Measurements from ENCODE around the gene NR3C1.
A peak's percentile ranks its signal among the peaks of the same experiment; 100 is the strongest.

NR3C1 gene

GRCh38 chr5:143426437-143426991 lies 23.0 kb upstream of the NR3C1 start:
- no peak for DNase-seq (ENCODE audit: low read depth, low spot score)

DNA sequence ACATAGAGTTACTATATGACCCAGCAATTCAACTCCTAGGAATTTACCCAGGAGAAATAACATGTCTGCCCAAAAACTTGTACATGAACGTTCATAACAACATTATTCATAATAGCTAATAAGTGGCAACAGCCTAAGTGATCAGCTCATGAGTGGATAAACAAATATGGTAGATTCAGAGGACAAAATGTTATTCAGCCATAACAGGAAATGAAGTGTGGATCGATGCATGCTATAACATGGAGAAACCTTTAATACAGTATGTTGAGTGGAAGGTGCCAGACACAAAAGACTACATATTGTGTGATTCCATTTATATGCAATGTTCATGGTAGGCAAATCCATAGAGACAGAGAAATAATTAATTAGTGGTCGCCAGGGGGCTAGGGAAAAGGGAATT lies 22.3 kb upstream of the NR3C1 start:
- no peak for DNase-seq (ENCODE audit: low read depth, low spot score)

GRCh38 chr5:143418140-143418866 lies 14.8 kb upstream of the NR3C1 start:
- DNase-seq (ENCODE audit: low read depth, low spot score) = no peak

DNA sequence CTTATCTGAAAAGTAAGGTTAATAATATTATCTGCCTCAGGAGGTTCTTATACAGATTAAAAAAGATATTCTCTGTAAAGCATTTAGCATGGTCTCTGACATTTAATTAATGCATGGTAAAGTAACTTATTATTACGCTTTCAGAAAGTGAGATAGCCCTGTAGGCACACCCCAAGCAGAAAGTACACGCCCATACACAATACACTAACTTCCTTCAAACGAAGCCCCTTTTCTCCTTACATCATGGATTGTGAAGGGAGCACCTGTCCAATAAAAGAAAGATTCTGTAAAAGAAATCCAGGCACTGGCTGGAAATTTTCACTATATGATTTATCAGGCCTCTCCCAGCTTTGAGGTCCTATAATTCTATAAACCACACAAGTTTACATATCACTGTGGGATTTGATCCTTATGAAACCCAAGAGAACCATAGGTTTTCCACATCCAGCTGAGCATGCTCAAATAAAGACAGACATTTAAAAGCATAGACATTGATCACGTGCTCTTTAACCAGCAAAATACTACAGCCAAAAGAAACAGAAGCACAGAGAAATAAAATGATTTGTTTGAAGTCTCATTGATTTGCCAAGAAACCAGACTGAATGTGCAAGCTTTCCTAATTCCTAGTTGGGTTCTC lies 14.1 kb upstream of the NR3C1 start:
- no peak for DNase-seq (ENCODE audit: low read depth, low spot score)

DNA sequence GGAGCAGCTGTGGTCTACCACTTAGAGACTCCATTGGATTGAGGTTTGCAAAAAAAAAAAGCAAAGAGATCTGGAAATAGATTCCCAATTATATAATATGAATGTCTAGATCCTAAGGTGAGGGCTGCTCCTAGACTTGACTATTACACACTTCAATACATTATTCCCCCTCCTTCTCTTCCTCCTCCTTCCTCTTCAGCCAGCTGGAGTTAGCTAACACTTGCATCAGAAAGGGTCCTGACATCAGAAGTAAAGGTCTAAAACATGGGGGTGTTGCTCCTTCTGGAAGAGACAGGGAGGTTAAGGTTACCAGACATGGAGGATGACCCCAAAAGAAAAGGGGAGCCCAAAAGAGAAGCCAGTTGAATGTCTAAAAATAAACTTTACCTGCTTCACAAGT lies 12.9 kb upstream of the NR3C1 start:
- no peak for DNase-seq (ENCODE audit: low read depth, low spot score)

- DNase-seq (ENCODE audit: low read depth, low spot score) = no peak
These were observed 10.6 kb upstream of the NR3C1 start for GRCh38 chr5:143413958-143414669.

GRCh38 chr5:143412661-143413342 lies 9.3 kb upstream of the NR3C1 start:
- DNase-seq (ENCODE audit: low read depth, low spot score) = no peak

DNA sequence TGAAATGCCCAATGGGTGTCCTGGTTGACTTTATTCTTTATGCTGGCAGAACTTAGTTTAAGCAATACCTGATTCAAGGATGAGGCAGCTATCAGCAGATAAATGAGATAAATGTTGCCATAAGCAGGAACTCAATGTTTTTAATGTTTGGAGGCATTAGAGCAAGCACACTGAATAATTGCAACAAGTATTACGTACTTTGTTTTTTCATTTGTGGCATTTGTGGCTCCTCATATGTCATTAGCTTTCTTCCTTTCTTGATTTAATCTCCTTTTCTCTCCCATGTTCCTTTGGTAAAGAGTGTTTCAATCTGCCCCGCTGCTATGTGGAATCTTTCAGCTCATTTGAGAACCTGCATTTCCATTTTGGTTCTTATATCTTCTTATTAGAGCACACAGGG lies 6.4 kb upstream of the NR3C1 start:
- DNase-seq (ENCODE audit: low read depth, low spot score) = no peak

DNA sequence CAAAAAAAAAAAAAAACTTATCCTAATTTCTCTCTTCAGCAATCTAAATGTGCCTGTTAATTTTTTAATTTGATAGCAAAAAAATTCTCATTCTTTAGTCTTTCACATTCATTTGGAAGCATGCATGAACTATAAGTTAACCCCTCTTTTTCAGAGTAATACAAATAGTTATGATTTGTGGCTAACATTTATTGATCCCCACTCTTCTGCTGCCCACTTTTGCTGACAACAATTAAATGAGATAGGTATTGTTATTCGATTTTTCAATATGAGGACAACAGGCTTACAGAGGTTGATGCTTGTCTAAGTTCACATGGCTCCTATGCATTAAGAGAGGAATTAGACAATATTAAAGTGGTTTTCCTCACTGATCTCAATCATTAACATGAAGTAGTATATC lies 2.9 kb upstream of the NR3C1 start:
- DNase-seq (ENCODE audit: low read depth, low spot score) = no peak

DNA sequence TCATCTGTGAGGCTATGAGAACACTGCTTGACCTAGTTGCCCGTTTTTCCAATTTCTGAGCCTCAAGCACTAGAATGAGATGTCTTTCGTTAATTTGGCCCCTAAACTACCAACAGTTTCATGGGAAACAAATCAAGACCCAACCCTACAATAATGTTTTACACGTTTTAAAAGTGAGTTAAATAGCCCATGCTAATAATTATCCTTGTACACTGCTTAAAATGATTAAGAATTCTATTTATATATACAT lies 2.3 kb upstream of the NR3C1 start:
- no peak for DNase-seq (ENCODE audit: low read depth, low spot score)

GRCh38 chr5:143405063-143405848 lies 1.8 kb upstream of the NR3C1 start:
- DNase-seq (ENCODE audit: low read depth, low spot score) = peak; percentile 77

- DNase-seq (ENCODE audit: low read depth, low spot score) = peak; percentile 59
These were observed 1.1 kb upstream of the NR3C1 start for GRCh38 chr5:143404416-143405062.

- DNase-seq (ENCODE audit: low read depth, low spot score) = no peak
These were observed 223 bp downstream of the NR3C1 start for GRCh38 chr5:143403334-143403592.

- DNase-seq (ENCODE audit: low read depth, low spot score) = peak; percentile 11
These were observed 743 bp downstream of the NR3C1 start for GRCh38 chr5:143402553-143403333.

GRCh38 chr5:143402017-143402552 lies 1.4 kb downstream of the NR3C1 start:
- DNase-seq (ENCODE audit: low read depth, low spot score) = no peak

- no peak for DNase-seq (ENCODE audit: low read depth, low spot score)
These were observed 2.1 kb downstream of the NR3C1 start for GRCh38 chr5:143401227-143402016.

DNA sequence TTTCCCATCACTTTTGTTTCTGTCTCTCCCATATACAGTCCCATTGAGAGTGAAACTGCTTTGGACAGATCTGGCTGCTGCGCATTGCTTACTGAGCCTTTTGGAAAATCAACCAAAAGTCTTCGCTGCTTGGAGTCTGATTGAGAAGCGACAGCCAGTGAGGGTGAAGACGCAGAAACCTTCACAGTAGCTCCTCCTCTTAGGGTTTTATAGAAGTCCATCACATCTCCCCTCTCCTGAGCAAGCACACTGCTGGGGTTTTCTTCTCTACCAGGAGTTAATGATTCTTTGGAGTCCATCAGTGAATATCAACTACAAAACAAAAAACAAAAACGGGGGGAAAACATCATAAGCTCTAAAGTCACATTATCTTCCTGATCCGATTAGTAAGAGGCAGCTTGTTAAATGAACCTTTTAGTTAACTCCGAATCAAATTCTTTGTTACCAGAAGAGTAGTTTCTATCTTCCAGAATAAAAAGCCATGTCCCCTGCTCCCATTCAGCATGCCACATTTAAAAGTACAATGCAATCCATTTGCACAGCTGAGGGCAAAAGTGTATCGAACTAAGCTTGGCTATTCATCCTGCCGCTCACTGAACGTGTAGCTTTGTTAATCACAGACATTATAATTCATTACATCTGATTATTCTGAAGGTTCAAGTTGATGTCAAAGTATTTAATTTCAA lies 2.8 kb downstream of the NR3C1 start:
- DNase-seq (ENCODE audit: low read depth, low spot score) = no peak

DNA sequence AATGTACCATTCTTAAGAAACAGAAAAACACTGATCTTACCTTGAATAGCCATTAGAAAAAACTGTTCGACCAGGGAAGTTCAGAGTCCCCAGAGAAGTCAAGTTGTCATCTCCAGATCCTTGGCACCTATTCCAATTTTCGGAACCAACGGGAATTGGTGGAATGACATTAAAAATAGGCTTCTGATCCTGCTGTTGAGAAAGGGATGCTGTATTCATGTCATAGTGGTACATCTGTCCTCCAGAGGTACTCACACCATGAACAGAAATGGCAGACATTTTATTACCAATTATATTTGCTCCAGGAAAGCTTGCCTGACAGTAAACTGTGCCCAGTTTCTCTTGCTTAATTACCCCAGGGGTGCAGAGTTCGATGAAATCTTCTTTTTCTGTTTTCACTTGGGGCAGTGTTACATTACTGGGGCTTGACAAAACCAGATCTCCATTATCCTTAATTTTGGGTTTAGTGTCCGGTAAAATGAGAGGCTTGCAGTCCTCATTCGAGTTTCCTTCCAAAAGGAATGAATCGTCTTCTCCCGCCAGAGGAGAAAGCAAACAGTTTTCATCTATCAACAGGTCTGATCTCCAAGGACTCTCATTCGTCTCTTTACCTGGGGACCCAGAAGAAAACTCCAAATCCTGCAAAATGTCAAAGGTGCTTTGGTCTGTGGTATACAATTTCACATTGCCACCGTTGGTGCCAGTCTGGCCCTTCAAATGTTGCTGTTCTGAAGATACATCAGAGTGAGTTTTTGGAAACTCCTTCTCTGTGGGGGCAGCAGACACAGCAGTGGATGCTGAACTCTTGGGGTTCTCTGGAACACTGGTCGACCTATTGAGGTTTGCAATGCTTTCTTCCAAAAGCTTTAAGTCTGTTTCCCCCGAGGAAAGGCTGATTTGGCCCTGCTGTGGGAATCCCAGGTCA lies 3.6 kb downstream of the NR3C1 start:
- no peak for DNase-seq (ENCODE audit: low read depth, low spot score)

Measured in activated CD4-positive, CD25-positive, alpha-beta regulatory T cell treated with anti-CD3 and anti-CD28 coated beads, Interleukin-2, amount 50 U/mL, for 16 hours (primary cell).